ENCODE measurements around the gene BRF1.

DNA sequence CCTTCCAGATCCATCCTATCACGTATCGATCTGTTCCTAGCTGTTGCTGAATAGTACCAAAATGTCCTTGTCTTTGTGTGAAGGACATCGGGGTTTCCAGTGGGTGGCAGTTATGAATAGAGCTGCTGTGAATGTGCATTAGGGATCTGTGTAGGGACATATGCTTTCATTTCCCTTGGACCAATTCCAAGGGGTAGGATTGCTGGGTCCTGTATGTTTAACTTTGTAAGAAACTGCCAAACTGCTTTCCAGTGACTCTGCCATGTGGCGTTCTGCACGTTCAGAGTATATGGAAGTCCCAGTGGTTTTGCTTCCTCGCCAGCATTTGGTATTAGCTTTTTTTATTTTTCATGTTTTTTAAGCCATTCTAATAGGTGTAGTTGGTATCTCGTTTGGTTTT, 42.4 kb upstream of the BRF1 start:
- TF ChIP-seq, protein P1, sequence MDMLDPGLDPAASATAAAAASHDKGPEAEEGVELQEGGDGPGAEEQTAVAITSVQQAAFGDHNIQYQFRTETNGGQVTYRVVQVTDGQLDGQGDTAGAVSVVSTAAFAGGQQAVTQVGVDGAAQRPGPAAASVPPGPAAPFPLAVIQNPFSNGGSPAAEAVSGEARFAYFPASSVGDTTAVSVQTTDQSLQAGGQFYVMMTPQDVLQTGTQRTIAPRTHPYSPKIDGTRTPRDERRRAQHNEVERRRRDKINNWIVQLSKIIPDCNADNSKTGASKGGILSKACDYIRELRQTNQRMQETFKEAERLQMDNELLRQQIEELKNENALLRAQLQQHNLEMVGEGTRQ (IDR thresholded peaks at IDR 0.05; ENCODE audit: borderline replicate concordance, low read depth, low read length), result no peak
- no peak for TF ChIP-seq NRF1 (IDR thresholded peaks at IDR 0.05; ENCODE audit: low read depth, low read length)

All from SK-N-SH (cell line).